Lung (tissue), 12 donors: ENCODE measurements around the gene CCNL1. TPM values are rescaled to one million over a fixed set of nuclear protein-coding genes. Genes with fewer than 3 reads are reported as not detected.
A peak's percentile ranks its signal among the peaks of the same experiment; 100 is the strongest.
"Not testable (repeated sequence)": the region's sequence is repeated elsewhere in the genome, so short reads cannot be mapped to it uniquely, and the experiment has no call there.

Experiments used
- ATAC-seq: fragments of 200-7000 bp; cut with Tn5 transposase; one replicate; pipeline ENCODE4 v1.9.1; 2020; ENCODE audit warnings: moderate number of reproducible peaks; ENCODE audit not compliant: insufficient read depth, low FRiP score
- DNase-seq, 3 donors: peaks; one replicate each; pipeline ENCODE4 v3.0.0-alpha.2; 2013 to 2017
- H3K27ac ChIP-seq, 2 donors: one replicate each; pipeline ENCODE4 v1.5.1; 2013; ENCODE audit warnings: mild to moderate bottlenecking in 2 of 2, moderate library complexity in 2 of 2, control low read depth in 1 of 2, inconsistent platforms in 1 of 2, low read depth in 1 of 2, low read length in 1 of 2
- H3K27me3 ChIP-seq, 3 donors: one replicate each; pipeline ENCODE4 v1.5.1; 2013; ENCODE audit warnings: low read length in 2 of 3; ENCODE audit not compliant: control insufficient read depth in 3 of 3, insufficient read depth in 3 of 3
- H3K36me3 ChIP-seq, 4 donors: one replicate each; pipeline ENCODE4 v1.5.1; 2013; ENCODE audit warnings: low read length in 4 of 4, mild to moderate bottlenecking in 1 of 4, moderate library complexity in 1 of 4; ENCODE audit not compliant: control insufficient read depth in 4 of 4, insufficient read depth in 4 of 4
- H3K4me1 ChIP-seq, 5 donors: one replicate each; pipeline ENCODE4 v1.5.1; 2013; ENCODE audit warnings: low read length in 5 of 5, mild to moderate bottlenecking in 2 of 5, moderate library complexity in 1 of 5; ENCODE audit not compliant: control insufficient read depth in 5 of 5, insufficient read depth in 5 of 5
- H3K4me3 ChIP-seq: one replicate; pipeline ENCODE4 v1.5.1; 2013; ENCODE audit warnings: mild to moderate bottlenecking, control low read depth, moderate library complexity
- H3K9ac ChIP-seq, 2 donors: one replicate each; pipeline ENCODE4 v1.5.1; 2013; ENCODE audit warnings: low read length in 2 of 2, control low read depth in 1 of 2; ENCODE audit not compliant: insufficient read depth in 1 of 2
- H3K9me3 ChIP-seq, 4 donors: one replicate each; pipeline ENCODE4 v1.5.1; 2013; ENCODE audit warnings: low read length in 3 of 4, mild to moderate bottlenecking in 1 of 4, moderate library complexity in 1 of 4; ENCODE audit not compliant: control insufficient read depth in 4 of 4, insufficient read depth in 3 of 4
- WGBS, 2 donors: extraction: QIAGEN DNeasy Blood & Tissue Kit; methylation state at CpG; one replicate each; pipeline ENCODE4 v1.1.7; 2013; 5-methylcytosine and 5-hydroxymethylcytosine counted together
- polyA plus RNA-seq, 2 donors: library from polyadenylated mRNA; stranded (reverse); fragments of 200-250 nt; gene quantifications; one replicate each; pipeline ENCODE4 v1.2.1, GENCODE V29; 2013
- total RNA-seq, 2 donors: library from RNA; depleted of rRNA in 1 of 2; stranded (reverse); fragments of >200 nt in 1 of 2; gene quantifications; one replicate each; pipeline ENCODE4 v1.2.1, GENCODE V29; 2014 to 2021
- TF ChIP-seq, protein P1 (sequence below): IDR thresholded peaks from 2 replicates; pipeline ENCODE4 v1.5.1; 2012; ENCODE audit warnings: mild to moderate bottlenecking; ENCODE audit errors: control extremely low read depth, extremely low read depth
- donor health status: control.
- donor health status: control.
- donor health status: Bipolar disorder and iron deficiency.
- donor health status: healthy.
- donor health status: DM: yes; HTN: yes; CAD: no.

CCNL1 gene
- total and polyA plus RNA-seq, 4 donors: 91.1 to 383 (median 110) TPM

GRCh38 chr3:157179365-157179803 is 19.4 kb upstream of the CCNL1 start:
- no peaks in the 10 kb centered on the region for H3K9me3 ChIP-seq
- TF ChIP-seq, protein P1, sequence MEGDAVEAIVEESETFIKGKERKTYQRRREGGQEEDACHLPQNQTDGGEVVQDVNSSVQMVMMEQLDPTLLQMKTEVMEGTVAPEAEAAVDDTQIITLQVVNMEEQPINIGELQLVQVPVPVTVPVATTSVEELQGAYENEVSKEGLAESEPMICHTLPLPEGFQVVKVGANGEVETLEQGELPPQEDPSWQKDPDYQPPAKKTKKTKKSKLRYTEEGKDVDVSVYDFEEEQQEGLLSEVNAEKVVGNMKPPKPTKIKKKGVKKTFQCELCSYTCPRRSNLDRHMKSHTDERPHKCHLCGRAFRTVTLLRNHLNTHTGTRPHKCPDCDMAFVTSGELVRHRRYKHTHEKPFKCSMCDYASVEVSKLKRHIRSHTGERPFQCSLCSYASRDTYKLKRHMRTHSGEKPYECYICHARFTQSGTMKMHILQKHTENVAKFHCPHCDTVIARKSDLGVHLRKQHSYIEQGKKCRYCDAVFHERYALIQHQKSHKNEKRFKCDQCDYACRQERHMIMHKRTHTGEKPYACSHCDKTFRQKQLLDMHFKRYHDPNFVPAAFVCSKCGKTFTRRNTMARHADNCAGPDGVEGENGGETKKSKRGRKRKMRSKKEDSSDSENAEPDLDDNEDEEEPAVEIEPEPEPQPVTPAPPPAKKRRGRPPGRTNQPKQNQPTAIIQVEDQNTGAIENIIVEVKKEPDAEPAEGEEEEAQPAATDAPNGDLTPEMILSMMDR: no peak
- no peaks in the 10 kb centered on the region for H3K27me3 ChIP-seq
- H3K36me3 ChIP-seq: peaks cover 0 to 2% (median 0%) of the 10 kb centered on the region in 4 donors
- WGBS, 2 donors: 97 to 98% methylated on average over 27 of the region's 27 CpGs
- no peak overlapping the region for H3K9ac ChIP-seq
- H3K4me3 ChIP-seq: no peak overlapping the region
- no peak for ATAC-seq
- H3K4me1 ChIP-seq: peaks cover 3 to 14% (median 6%) of the 10 kb centered on the region in 5 donors
- H3K27ac ChIP-seq: no peak overlapping the region
- no peak for DNase-seq

GRCh38 chr3:157178503-157179364 is 18.8 kb upstream of the CCNL1 start:
- H3K4me3 ChIP-seq, H3K9me3 ChIP-seq, H3K27me3 ChIP-seq, H3K27ac ChIP-seq, H3K9ac ChIP-seq, DNase-seq, ATAC-seq, H3K36me3 ChIP-seq: not testable (repeated sequence)
- peaks cover 5 to 19% (median 6%) of the 10 kb centered on the region in 5 donors for H3K4me1 ChIP-seq
- WGBS, 2 donors: 97 to 99% methylated on average over 47 to 54 of the region's 54 CpGs

DNA sequence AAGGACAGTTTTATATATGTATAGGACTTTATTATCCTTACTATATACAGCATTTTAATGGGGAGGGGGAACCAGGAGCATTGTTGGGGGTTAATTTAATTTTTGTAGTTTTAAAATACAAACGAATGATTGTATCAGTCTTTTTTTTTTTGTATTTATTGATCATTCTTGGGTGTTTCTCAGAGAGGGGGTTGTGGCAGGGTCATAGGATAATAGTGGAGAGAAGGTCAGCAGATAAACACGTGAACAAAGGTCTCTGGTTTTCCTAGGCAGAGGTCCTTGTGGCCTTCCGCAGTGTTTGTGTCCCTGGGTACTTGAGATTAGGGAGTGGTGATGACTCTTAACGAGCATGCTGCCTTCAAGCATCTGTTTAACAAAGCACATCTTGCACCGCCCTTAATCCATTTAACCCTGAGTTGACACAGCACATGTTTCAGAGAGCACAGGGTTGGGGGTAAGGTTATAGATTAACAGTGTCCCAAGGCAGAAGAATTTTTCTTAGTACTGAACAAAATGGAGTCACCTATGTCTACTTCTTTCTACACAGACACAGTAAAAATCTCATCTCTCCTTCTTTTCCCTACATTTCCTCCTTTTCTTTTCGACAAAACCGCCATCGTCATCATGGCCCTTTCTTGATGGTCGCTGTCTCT is 18.0 kb upstream of the CCNL1 start:
- not testable (repeated sequence) for DNase-seq, ATAC-seq, H3K27ac ChIP-seq, H3K36me3 ChIP-seq, H3K9ac ChIP-seq, H3K9me3 ChIP-seq, H3K4me3 ChIP-seq, H3K27me3 ChIP-seq
- WGBS, 2 donors: 82 to 93% methylated on average over 9 of the region's 9 CpGs
- peaks cover 5 to 19% (median 7%) of the 10 kb centered on the region in 5 donors for H3K4me1 ChIP-seq

GRCh38 chr3:157176934-157177333 is 17.0 kb upstream of the CCNL1 start:
- 97% methylated on average over 10 of the region's 10 CpGs for WGBS, 2 donors
- ATAC-seq: no peak
- Histone ChIP-seq H3K9ac (peak overlapping the region in 1 of 2 donors; percentile 99), H3K36me3 (no peaks in the 10 kb centered on the region), H3K27me3 (no peaks in the 10 kb centered on the region), H3K9me3 (no peaks in the 10 kb centered on the region), H3K4me3 (no peak overlapping the region), H3K27ac (no peak overlapping the region), H3K4me1 (peaks cover 5 to 19% (median 7%) of the 10 kb centered on the region in 5 donors)
- DNase-seq: no peak
- TF ChIP-seq, protein P1: no peak
